GM19372 (cell line): ENCODE measurements around the gene ADAMTS15.
"Not testable (repeated sequence)": the region's sequence is repeated elsewhere in the genome, so short reads cannot be mapped to it uniquely, and the experiment has no call there.

Experiments
- ATAC-seq: cut with Tn5 transposase; IDR thresholded peaks from one replicate; pipeline ENCODE4 v1.9.1; 2021; ENCODE audit warnings: mild to moderate bottlenecking, low read depth, moderate library complexity; ENCODE audit not compliant: unreplicated experiment

Gene ADAMTS15

DNA sequence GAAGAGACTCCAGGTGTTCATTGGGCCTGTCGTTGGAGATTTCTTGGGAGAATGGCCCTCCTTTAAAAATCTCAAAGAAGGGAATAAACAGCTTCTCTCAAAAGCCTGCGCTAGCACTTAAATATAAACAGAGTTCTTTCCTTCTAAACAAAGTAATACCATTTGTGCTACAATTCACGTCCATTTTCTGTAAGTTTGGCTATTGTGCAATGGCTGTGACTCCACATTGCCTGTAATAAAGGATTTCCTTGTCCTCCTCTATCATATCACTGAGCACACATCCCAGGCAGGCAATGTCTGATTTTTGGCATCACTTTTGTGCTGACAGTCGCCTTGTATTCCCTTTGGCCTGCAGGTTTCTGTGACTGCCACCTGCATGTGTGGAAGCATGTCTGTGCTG lies 15.1 kb upstream of the ADAMTS15 start:
- no peak for ATAC-seq

DNA sequence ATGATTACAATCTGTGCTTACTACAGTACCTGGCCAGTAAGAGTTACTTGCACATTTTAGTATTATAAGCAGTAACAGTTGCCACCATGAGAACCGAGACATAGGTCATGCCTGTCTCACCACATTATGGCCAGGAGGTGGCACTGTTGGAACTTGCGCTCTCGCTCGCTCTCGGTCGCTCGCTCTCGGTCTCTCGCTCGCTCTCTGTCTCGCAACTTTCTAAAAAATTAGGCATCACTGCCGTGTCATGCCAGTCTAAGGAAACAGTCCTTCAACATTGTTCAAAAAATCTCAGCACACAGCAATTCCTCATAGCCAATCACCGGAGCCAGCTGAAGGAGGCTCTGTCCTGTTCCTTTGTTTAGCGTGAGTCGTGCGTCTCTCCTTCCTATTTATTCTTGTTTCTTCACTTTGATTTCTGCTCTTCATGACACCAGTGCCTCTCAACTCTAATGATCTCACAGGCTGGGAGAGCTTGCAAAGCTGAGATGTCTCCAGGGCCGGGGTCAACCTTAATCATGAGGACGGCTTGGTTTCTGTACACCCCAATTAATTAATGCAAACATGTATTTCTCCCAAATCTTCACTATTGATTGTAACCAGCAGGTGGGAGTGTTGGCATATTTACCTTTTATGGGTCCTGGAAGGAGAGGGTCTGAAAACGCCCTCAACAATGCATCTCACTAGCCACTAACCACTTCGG lies 13.8 kb upstream of the ADAMTS15 start:
- peak; percentile 77 for ATAC-seq

DNA sequence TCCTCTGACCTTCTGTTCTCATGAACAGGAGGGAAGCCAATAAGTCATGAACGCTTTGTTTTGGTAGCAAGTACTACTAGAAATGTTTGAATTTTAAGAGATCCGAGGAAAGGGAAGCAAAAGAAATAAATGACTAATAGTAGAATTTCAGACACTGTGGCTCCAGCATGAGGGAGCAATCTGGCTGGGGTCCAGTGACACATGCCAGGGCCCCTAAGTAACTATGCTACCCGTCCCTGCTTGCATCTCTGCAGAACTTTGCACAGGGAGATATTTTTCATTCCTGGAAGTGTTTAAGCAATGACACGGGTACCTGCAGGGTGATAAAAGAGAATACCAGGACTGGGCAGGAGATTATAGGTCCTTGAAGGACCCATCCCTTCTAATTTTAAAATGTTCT lies 12.8 kb upstream of the ADAMTS15 start:
- ATAC-seq, result no peak

DNA sequence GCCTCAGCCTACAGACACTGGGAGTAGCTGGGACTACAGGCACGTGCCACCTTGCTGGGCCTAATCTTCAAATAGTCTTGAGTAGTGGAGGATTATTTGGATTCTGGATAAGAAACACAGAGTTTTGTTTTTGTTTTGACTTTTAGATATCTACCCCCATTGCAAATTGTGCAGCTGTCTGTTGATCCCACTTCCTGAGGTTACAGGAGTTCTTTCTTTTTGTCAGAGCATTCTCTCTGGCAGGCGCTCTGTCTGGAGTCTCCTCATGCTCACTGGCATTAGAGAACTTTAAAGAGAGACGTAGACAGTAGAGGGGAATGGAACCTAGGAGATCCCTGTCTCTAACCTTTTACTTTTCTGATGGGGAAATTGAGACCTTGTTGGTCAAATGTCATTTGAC lies 12.3 kb upstream of the ADAMTS15 start:
- no peak for ATAC-seq

DNA sequence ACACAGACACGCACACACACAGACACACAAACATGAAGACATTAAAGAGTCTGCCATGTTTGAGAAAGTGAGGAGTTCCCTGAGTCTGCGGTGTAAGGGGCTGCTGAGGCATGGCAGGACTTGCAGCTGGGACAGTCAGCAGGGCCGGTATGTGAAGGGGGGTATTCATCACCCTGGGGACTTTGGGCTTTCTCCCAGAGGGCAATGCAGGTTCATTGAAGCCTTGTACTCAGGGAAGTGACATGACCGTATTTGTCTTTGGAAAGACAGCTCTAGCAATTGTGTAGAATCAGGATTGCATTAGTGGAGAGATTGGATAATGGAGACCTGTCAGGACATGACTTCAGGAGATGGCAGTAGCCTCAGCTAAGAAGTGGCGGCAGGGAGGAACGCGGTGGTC lies 10.6 kb upstream of the ADAMTS15 start:
- ATAC-seq, result no peak

DNA sequence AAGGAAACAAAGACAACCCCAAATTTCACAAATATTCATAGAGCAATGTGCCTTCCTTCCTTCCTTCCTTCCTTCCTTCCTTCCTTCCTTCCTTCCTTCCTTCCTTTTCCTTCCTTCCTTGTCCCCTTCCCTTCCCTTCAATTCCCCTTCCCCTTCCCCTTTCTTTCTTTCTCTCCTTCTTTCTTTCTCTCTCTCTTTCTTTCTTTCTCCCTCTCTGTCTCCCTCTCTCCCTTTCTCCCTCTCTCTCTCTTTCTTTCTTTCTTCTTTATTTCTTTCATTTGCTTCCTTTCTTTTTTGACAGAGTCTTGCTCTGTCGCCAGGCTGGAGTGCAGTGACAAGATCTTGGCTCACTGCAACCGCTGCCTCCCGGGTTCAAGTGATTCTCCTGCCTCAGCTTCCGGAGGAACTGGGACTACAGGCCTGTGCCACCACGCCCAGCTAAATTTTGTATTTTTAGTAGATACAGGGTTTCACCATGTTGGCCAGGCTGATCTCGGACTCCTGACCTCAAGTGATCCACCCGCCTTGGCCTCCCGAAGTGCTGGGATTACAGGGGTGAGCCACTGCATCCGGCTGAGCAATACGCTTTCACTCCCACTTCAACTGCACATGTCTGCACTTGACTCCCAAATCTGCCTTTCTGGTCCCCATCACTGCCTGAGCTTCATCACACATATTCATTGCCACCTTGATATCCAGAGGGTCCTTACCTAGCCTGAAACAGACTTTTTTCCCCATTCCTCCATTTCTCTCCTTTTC lies 9.9 kb upstream of the ADAMTS15 start:
- ATAC-seq, result not testable (repeated sequence)

DNA sequence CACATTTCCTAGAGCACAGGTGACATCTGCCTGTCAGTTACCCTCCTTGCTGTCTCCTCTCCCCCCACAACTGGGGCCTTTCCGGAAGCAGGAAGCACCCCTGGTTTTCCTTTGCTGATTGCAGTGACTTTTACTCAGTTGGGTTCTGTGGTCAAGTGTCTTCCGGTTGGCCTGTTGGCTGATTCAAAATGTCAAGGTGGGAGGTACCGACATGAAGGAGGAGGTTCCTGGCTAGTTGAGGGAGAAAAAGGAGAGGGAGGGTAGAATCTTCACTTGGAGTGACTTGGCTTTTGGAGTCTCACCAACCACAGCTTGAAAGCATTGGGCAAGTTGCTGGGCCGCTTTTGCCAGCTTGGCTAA lies 9.3 kb upstream of the ADAMTS15 start:
- no peak for ATAC-seq

DNA sequence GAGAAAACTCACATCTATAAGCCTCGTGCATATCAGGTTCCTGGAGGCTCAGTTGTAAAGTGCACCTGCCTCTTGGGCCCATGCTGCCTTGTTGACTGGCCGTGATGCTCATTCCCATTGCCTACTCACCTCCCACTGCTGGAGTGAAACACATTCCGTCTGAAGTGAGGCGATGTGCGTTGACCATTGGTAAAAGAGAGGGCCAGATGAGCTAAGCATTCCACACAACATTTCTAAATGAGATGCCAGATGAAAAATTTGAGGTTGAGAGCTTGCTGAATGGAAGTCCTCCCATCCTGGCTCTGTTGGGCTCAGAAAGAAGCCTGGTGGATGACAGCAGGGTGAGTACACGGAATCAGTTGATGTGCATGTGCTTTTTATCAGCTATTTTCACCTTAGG lies 8.6 kb upstream of the ADAMTS15 start:
- ATAC-seq, result no peak

DNA sequence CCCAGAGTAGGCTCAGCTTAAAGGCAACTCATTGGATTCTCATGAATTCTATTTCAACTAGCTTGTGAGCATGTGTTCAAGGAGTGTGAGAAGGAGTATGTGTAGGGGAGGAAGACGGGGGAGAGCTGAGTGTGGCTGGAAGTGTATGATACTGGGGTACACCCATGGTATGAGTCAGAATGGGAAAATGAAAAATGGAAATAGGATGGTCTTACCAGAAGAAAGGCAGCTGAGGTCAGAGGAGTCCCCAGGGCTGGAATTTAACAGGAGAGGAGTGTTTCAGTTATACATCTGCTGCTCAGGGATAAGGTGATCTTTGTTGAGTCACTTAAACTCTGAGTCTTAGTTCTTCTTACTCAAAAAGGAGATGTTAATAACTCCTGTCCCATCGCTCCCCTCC lies 6.7 kb upstream of the ADAMTS15 start:
- no peak for ATAC-seq

DNA sequence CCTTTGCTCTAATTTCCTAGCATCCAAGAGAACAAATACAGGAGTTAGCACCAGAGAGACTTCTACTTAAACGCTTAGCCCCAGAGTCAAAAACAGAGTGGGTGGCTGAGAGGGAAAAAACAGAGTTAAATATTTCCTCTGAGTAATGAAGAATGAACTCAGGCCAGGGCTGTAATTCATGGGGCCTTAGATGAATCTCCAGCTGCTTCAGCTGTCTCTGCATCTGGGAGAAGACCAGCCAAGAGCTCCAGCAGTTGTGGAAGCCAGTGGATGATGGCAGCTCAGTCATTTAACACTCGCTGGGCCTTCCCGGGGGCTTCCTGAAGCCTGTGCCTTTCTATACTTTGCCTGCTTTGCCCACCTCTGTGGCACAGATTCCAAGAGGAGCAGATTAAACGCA lies 5.7 kb upstream of the ADAMTS15 start:
- ATAC-seq, result no peak

DNA sequence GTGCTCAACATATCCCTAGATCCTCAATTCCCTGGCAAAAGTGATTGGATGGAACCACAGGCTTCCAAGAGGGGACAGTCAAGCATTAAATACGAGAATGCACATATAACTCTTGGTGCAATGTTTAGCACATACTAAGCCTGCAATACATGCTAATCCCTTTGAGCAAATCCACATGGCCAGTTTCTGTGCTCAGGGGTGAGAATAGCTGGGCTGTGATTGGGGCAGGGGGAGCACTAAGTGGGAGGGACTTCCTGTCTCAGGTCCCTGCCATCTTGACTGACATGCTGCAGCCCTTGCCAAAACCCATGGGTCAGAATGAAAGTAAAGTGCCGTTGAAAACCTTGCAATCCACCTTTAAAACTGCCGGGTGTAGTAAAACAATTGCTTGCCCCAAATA lies 2.7 kb upstream of the ADAMTS15 start:
- ATAC-seq, result no peak

DNA sequence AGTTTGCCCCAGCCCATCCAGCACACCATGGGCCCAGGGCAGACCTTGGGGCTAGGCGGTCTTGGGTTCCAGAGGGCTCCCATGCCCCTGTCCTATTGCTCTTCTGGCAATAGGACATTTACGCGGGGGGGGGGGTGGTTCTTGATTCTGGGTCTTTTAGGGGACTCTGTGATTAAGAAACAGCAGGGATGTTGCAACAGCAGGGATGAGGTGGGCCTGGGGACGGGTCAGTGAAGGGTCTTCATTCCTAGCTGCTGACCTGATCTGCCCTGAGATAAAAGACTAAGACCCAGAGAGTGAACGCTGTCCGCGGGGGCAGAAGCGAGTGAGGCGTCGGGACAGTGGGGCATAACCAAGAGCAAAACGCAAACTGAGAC lies 418 bp upstream of the ADAMTS15 start:
- no peak for ATAC-seq

DNA sequence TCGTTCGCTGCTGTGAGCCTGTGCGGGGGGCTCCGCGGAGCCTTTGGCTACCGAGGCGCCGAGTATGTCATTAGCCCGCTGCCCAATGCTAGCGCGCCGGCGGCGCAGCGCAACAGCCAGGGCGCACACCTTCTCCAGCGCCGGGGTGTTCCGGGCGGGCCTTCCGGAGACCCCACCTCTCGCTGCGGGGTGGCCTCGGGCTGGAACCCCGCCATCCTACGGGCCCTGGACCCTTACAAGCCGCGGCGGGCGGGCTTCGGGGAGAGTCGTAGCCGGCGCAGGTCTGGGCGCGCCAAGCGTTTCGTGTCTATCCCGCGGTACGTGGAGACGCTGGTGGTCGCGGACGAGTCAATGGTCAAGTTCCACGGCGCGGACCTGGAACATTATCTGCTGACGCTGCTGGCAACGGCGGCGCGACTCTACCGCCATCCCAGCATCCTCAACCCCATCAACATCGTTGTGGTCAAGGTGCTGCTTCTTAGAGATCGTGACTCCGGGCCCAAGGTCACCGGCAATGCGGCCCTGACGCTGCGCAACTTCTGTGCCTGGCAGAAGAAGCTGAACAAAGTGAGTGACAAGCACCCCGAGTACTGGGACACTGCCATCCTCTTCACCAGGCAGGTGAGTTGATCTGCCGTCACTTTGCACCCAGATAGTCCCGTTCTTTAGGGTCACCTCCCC lies 1.0 kb downstream of the ADAMTS15 start:
- ATAC-seq, result no peak

DNA sequence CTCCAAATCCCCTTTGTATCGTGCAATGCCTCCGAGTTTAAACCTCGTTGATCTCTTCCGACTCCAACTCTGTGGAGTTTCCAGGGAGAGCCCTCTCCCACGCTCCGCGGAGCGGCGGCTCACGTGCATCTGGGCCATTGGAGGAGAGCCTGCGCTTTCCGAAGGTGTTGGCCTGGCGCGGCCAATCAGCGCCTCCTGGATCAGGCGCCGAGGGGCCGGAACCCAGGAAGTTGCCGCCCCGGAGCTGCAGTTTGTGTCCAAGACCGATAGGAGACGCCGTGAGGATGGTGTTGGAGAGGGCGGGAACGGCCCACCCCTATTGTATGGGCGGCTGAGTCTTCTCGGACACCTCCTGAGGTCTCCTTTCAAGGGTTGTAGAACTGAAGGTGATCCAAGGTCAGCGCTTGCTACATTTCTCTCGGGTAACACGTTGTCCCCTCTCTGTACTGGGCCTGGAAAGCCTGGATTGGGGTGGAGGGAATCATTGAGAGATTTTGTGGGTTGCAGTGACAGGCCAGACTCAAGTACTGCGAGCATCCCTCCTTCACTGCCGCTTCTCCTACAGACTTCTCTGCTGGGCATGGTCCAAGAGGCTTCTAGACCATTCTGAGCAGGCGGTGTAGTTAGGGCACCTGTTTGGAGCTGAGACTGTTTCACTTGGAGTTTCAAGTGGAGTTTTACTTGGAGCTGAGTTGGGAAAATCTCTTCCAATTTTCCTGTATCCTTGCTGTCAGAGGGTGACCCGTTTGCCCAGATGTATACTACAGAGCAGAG lies 1.7 kb downstream of the ADAMTS15 start:
- ATAC-seq, result no peak

DNA sequence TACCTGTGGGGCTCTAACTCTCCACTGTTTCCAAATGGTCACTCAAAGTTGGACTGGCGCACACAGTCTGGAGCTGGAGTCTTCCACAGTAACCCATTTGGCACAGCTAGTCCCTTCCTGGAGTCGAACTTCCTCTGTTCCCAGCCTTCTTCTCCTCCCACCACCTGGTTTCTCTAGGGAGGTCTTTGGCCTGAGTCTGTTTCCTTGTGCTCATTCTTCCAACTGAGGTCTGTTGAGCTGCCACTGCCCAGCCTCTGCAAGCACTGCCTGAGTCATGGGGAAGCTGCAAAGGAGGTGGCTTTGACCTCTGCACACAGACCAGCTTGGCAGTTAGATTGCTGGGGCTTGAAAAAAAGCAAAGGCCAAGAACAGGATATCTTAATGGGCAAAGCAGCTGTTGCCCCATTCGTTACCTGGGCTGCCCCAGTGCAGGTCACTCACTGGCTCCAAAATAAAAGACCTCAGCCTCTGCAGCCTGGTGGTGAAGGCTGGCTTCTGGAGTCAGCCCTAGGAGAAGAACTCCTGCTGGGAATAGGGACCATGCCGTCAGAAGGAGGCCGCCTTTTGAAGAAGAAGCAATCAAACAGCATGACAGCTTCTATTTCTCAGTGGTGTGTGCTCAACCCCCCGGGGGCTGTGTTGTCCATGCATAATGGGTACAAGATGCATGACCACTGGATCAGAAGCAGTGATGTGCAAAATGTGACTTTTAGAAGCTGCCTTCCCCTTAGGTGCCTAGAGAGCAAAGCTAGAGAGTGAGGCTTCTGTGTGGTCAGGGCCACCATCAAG lies 3.0 kb downstream of the ADAMTS15 start:
- ATAC-seq, result no peak

DNA sequence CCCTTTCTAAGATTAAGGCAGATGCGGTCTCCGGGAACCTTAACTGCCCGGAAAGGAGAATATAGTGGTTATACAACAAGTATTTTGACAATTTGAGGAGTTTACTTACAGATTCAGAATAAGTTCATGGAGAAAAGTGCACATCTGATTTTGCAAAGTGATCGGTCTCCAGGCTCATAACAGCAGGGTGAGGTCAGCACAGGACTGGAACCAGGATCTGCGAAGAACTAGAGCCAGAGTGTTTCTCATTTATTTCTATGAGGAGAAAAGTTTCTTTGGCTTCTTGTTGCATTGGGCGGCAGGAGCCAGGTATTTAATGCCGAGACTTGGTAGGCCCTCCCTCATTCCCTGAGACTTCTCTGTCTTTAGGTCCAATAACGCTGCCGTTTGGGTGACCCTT lies 3.7 kb downstream of the ADAMTS15 start:
- ATAC-seq, result no peak

DNA sequence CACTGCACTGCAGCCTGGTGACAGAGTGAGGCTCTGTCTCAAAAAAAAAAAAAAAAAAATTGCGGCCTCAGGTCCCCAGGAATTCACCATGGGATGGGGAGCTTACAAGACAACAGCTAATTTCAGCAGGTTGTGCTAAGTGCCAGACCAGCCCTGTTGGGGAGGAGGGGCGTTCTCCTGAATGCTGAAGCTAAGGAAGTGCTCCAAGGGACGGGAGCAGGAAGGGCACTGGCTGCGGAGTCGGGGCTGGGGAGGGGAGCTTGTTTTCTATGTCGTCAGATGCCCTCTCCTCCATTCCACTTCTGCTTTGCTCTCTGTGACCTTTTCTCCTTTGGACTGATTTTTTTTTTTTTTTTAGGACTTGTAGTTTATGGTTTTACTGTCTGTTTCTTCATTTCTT lies 4.5 kb downstream of the ADAMTS15 start:
- no peak for ATAC-seq

DNA sequence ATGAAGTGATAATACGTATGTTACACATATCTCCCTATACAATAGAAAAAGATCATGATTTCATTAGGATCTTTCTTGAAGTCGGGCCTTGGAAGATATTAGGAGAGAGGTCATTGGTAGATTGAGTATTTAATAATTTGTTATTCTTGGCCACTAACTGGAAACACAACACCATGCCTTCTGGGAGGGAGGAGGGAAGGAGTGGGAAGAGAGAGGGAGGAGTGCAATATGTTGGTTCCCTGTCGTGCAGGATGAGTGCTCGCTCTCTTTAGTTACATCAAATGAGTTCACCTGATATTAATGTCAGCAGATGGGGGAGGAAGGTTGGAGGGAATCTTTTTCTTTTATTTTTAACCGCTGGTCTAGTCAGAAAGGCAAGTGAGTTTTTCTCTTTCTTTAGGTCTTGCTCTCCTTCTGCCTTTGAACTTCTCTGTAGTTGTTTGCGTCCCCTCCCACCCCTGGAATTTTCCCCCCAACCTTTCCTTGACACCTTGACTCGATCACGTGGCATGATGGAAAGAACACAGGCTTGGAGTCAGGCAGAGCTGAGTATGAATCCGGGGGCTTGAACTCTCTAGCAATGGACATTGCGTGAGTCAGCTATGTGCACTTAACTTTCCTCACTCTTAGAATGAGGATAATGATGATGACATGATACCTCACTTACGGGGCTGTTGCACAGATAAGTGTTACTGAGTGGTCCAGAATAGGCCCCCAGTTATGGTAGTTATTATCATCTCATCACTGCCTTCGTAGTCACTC lies 6.2 kb downstream of the ADAMTS15 start:
- ATAC-seq, result no peak

DNA sequence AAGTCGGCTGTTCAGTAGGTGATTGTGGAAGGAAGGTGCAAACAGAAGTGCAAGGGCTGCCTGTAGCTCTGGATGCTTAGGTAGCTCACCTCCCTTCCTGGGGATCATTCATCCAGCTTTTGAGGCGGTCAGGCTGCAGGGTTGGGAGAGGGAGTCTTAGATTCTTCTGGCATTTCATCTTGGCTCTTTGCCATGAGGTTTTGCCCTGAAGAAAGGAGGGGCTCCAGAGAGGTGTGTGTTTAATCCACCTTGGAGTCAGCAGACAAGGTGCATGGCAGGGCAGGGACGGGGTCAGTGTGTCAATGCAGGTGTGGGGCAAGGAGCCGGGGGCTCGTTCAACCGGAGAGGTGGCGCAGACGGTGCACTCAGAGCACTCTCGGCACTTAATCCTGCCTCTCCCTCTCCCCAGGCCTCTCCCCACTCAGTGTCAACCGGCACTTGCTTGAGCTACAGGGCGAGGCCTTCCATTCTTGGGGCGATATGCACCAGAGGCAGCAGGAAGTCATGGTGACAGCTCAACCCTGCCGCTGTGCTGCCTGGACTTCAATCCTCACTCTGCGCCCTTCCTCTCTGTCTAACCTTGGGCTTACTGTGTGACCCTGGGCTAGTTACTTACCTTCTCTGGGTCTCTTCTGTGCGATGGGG lies 7.2 kb downstream of the ADAMTS15 start:
- no peak for ATAC-seq
